Measurements from ENCODE around the gene COX8C. TPM values are rescaled to one million over a fixed set of nuclear protein-coding genes. Genes with fewer than 3 reads are reported as not detected.

COX8C gene
- polyA plus RNA-seq, 1 of the 3 experiments (the other 2 are of a cell fraction) = not detected

DNA sequence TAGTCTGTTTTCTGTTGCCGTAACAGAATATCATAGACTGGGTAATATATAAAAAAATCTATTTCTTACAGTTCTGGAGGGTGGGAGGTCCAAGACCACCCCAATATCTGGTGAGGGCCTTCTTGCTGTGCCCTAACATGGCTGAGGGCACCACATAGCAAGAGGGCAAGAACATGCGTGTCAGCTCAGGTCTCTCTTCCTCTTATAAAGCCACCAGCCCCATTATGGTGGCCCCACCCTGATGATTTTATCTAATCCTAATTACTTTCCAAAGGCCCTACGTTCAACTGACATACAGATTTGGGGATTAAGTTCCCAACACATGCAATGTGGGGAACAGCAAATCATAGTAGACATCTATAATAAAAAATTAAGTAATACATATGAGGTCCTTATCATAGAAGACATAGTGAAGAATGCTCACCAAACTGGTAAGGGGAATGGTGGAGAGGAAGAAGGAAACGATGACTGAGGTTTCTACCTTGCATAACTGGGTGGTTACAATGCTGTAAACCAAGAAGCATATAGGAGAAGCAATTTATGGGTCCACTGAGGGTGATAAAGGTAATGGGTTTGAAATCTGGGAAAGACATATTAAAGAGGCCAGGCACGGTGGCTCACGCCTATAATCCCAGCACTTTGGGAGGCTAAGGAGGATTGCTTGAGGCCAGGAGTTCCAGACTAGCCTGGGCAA lies 41.1 kb upstream of the COX8C start:
- no peaks in the 10 kb centered on the region for H3K27me3 ChIP-seq (ENCODE audit: insufficient read depth)
- WGBS (ENCODE audit: low lambda C conversion rate) = 80% methylated on average over 6 of the region's 6 CpGs
- ChIA-PET CTCF (no interaction called here), POLR2A (no interaction called here)
- H3K79me2 ChIP-seq (ENCODE audit: insufficient read depth) = peaks cover 93% of the 10 kb centered on the region
- no peak for DNase-seq
- peaks cover 0 to under 1% of the 10 kb centered on the region in 2 experiments for H3K36me3 ChIP-seq (replicated peaks in 1 of 2; ENCODE audit: control insufficient read depth in 1 of 2, insufficient read depth in 2 of 2, low read length in 1 of 2)
- no peak for TF ChIP-seq POLR2AphosphoS5 (IDR thresholded peaks at IDR 0.05; ENCODE audit: low read depth, low read length)
- no peak for TF ChIP-seq JUND (IDR thresholded peaks at IDR 0.05)
- no peak for TF ChIP-seq FOXJ3 (CRISPR knock-in tag; IDR thresholded peaks at IDR 0.05)
- no peak for TF ChIP-seq REST (IDR thresholded peaks at IDR 0.05; ENCODE audit: low read depth, low read length)
- no peak for TF ChIP-seq GATA2 (CRISPR knock-in tag; IDR thresholded peaks at IDR 0.05)
- no peak for TF ChIP-seq MXI1 (IDR thresholded peaks at IDR 0.05; ENCODE audit: low read depth, low read length)
- no peak for TF ChIP-seq USF2 (IDR thresholded peaks at IDR 0.05; ENCODE audit: borderline replicate concordance, low read depth, low read length)
- no peak overlapping the region for H3K9ac ChIP-seq
- no peak overlapping the region for H3K4me2 ChIP-seq
- H3K9me2 ChIP-seq = no peaks in the 10 kb centered on the region
- peaks cover 22% of the 10 kb centered on the region for H4K20me1 ChIP-seq (ENCODE audit: insufficient read depth)
- H2AFZ ChIP-seq (ENCODE audit: low read depth) = no peak overlapping the region
- no peak overlapping the region for H3K4me3 ChIP-seq (ENCODE audit: low read depth in 2 of 2, low read length in 1 of 2)
- H3K4me1 ChIP-seq (ENCODE audit: control insufficient read depth in 1 of 2, insufficient read depth in 2 of 2, low read depth in 1 of 2, low read length in 1 of 2) = peaks cover 7 to 30% of the 10 kb centered on the region in 2 experiments; a peak in 2 of 4 replicates
- no peaks in the 10 kb centered on the region for H3K9me3 ChIP-seq
- H3F3A ChIP-seq (replicated peaks; ENCODE audit: insufficient read depth) = no peaks in the 10 kb centered on the region
- H3K27ac ChIP-seq (ENCODE audit: low read depth in 2 of 2, low read length in 1 of 2) = no peak overlapping the region

- DNase-seq = no peak
- peaks cover 0 to 8% of the 10 kb centered on the region in 2 experiments for H3K36me3 ChIP-seq (replicated peaks in 1 of 2; ENCODE audit: control insufficient read depth in 1 of 2, insufficient read depth in 2 of 2, low read length in 1 of 2)
- H3F3A ChIP-seq (replicated peaks; ENCODE audit: insufficient read depth) = no peaks in the 10 kb centered on the region
- H4K20me1 ChIP-seq (ENCODE audit: insufficient read depth) = peaks cover 13% of the 10 kb centered on the region
- no peaks in the 10 kb centered on the region for H3K9me3 ChIP-seq
- no peak overlapping the region for H2AFZ ChIP-seq (ENCODE audit: low read depth)
- peaks cover 6 to 25% of the 10 kb centered on the region in 2 experiments; a peak in 2 of 4 replicates for H3K4me1 ChIP-seq (ENCODE audit: control insufficient read depth in 1 of 2, insufficient read depth in 2 of 2, low read depth in 1 of 2, low read length in 1 of 2)
- TF ChIP-seq RFX5 (IDR thresholded peaks at IDR 0.05; ENCODE audit: low read length) = no peak
- no peak for TF ChIP-seq FOXM1 (IDR thresholded peaks at IDR 0.05; ENCODE audit: low read depth)
- TF ChIP-seq GATA2 (CRISPR knock-in tag; IDR thresholded peaks at IDR 0.05) = no peak
- no peak for TF ChIP-seq TEAD4 (IDR thresholded peaks at IDR 0.05; ENCODE audit: borderline replicate concordance, insufficient read depth)
- TF ChIP-seq USF2 (IDR thresholded peaks at IDR 0.05; ENCODE audit: borderline replicate concordance, low read depth, low read length) = no peak
- no peak for TF ChIP-seq FOSL2 (IDR thresholded peaks at IDR 0.05; ENCODE audit: borderline replicate concordance, low read depth)
- no peak for TF ChIP-seq MEF2A (IDR thresholded peaks at IDR 0.05; ENCODE audit: borderline replicate concordance, low read depth)
- TF ChIP-seq, protein P1, sequence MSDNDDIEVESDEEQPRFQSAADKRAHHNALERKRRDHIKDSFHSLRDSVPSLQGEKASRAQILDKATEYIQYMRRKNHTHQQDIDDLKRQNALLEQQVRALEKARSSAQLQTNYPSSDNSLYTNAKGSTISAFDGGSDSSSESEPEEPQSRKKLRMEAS (IDR thresholded peaks at IDR 0.05; ENCODE audit: low read depth) = no peak
- TF ChIP-seq, protein P2, sequence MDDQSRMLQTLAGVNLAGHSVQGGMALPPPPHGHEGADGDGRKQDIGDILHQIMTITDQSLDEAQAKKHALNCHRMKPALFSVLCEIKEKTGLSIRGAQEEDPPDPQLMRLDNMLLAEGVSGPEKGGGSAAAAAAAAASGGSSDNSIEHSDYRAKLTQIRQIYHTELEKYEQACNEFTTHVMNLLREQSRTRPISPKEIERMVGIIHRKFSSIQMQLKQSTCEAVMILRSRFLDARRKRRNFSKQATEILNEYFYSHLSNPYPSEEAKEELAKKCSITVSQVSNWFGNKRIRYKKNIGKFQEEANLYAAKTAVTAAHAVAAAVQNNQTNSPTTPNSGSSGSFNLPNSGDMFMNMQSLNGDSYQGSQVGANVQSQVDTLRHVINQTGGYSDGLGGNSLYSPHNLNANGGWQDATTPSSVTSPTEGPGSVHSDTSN (IDR thresholded peaks at IDR 0.05) = no peak
- no peak for TF ChIP-seq EZH2phosphoT487 (IDR thresholded peaks at IDR 0.05; ENCODE audit: borderline replicate concordance, low read depth)
- H3K4me2 ChIP-seq = no peak overlapping the region
- ChIA-PET POLR2A (no interaction called here), CTCF (no interaction called here)
- no peaks in the 10 kb centered on the region for H3K27me3 ChIP-seq (ENCODE audit: insufficient read depth)
- H3K79me2 ChIP-seq (ENCODE audit: insufficient read depth) = peaks cover 92% of the 10 kb centered on the region
- no peak overlapping the region for H3K4me3 ChIP-seq (ENCODE audit: low read depth in 2 of 2, low read length in 1 of 2)
- no peak overlapping the region for H3K27ac ChIP-seq (ENCODE audit: low read depth in 2 of 2, low read length in 1 of 2)
- H3K9me2 ChIP-seq = no peaks in the 10 kb centered on the region
- H3K9ac ChIP-seq = no peak overlapping the region
Observed at GRCh38 chr14:93306812-93307211, 40.2 kb upstream of the COX8C start.
